HepG2 (cell line): ENCODE results near the gene CDK10. TPM values are rescaled to one million over a fixed set of nuclear protein-coding genes. Genes with fewer than 3 reads are reported as not detected.
A peak's percentile ranks its signal among the peaks of the same experiment; 100 is the strongest.

Experiments used
- AGO1 ChIP-seq: fragments of 200-400 bp; formaldehyde crosslinking; IDR thresholded peaks from 2 replicates; pipeline ENCODE4 v1.6.1; 2017; ENCODE audit warnings: mild to moderate bottlenecking, low read depth, low read length, moderate library complexity; ENCODE audit not compliant: poor library complexity, severe bottlenecking
- ATM ChIP-seq: fragments of 450-650 bp; IDR thresholded peaks from 2 replicates; pipeline ENCODE4 v1.7.1; 2017; ENCODE audit warnings: mild to moderate bottlenecking, borderline replicate concordance
- DPF2 ChIP-seq: sonication (generic); formaldehyde crosslinking; IDR thresholded peaks from 2 replicates; pipeline ENCODE4 v1.4.0; 2020; ENCODE audit warnings: mild to moderate bottlenecking, low read depth, missing genetic modification reagents, borderline replicate concordance
- GATA4 ChIP-seq: sonication (generic); IDR thresholded peaks from 2 replicates; pipeline ENCODE4 v1.6.1; 2016; ENCODE audit warnings: antibody characterized with exemption, low read depth, borderline replicate concordance
- RAD51 ChIP-seq: fragments of 450-650 bp; IDR thresholded peaks from 2 replicates; pipeline ENCODE4 v1.6.1; 2016; ENCODE audit warnings: borderline replicate concordance
- ZBTB7A ChIP-seq: sonication (generic); formaldehyde crosslinking; IDR thresholded peaks from 2 replicates; pipeline ENCODE4 v1.8.0; 2022; ENCODE audit warnings: mild to moderate bottlenecking, missing genetic modification reagents
- ZNF253 ChIP-seq: sonication (generic); formaldehyde crosslinking; IDR thresholded peaks from 2 replicates; pipeline ENCODE4 v1.8.0; 2022; ENCODE audit warnings: mild to moderate bottlenecking, missing genetic modification reagents, borderline replicate concordance
- ZNF263 ChIP-seq: sonication (generic); formaldehyde crosslinking; IDR thresholded peaks from 2 replicates; pipeline ENCODE4 v1.4.0; 2020; ENCODE audit warnings: missing genetic modification reagents
- ZNF382 ChIP-seq: sonication (generic); formaldehyde crosslinking; IDR thresholded peaks from 2 replicates; pipeline ENCODE4 v1.5.0; 2020; ENCODE audit warnings: missing genetic modification reagents, mild to moderate bottlenecking, borderline replicate concordance
- ZNF530 ChIP-seq: sonication (generic); formaldehyde crosslinking; IDR thresholded peaks from 2 replicates; pipeline ENCODE4 v1.5.0; 2020; ENCODE audit warnings: low read depth, mild to moderate bottlenecking, missing genetic modification reagents
- ZNF552 ChIP-seq: sonication (generic); formaldehyde crosslinking; IDR thresholded peaks from 2 replicates; pipeline ENCODE4 v1.9.0; 2022; ENCODE audit warnings: missing genetic modification reagents, mild to moderate bottlenecking, borderline replicate concordance
- ZNF747 ChIP-seq: sonication (generic); formaldehyde crosslinking; IDR thresholded peaks from 2 replicates; pipeline ENCODE4 v1.8.1; 2023; ENCODE audit warnings: missing genetic modification reagents, mild to moderate bottlenecking, borderline replicate concordance
- polyA plus RNA-seq, 8 experiments: library from polyadenylated mRNA; depleted of rRNA in 3 of 8; stranded (reverse) in 7 of 8; unstranded in 1 of 8; fragments of >200 nt; fragmentation: Illumina TruSeq in 4 of 8; extraction: Trizol in 4 of 8; gene quantifications; 2 replicates each; pipeline versions ENCODE4 v1.2.1 to v1.2.3, GENCODE V29; 2011 to 2016; ENCODE audit warnings: low read depth in 4 of 8, missing spikeins in 1 of 8, mixed read lengths in 1 of 8; ENCODE audit not compliant: insufficient read depth in 1 of 8
- total RNA-seq, 5 experiments: library from RNA; depleted of rRNA; stranded (reverse); fragments of >200 nt; fragmentation: Illumina TruSeq; extraction: Trizol; gene quantifications; 2 replicates each; pipeline ENCODE4 v1.2.3, GENCODE V29; 2016; ENCODE audit warnings: low read depth in 1 of 5
- TF ChIP-seq, protein P1 (sequence below): sonication (generic); formaldehyde crosslinking; IDR thresholded peaks from 2 replicates; pipeline ENCODE4 v1.9.0; 2022; ENCODE audit warnings: low read depth, missing genetic modification reagents
- TF ChIP-seq, protein P2 (sequence below): sonication (generic); formaldehyde crosslinking; IDR thresholded peaks from 2 replicates; pipeline ENCODE4 v1.4.0; 2020; ENCODE audit warnings: missing genetic modification reagents, borderline replicate concordance
- TF ChIP-seq, protein P3 (sequence below): sonication (generic); formaldehyde crosslinking; IDR thresholded peaks from 2 replicates; pipeline ENCODE4 v1.5.0; 2020; ENCODE audit warnings: mild to moderate bottlenecking, missing genetic modification reagents, borderline replicate concordance
- TF ChIP-seq, protein P4 (sequence below): sonication (generic); formaldehyde crosslinking; IDR thresholded peaks from 2 replicates; pipeline ENCODE4 v1.5.1; 2020; ENCODE audit warnings: mild to moderate bottlenecking, moderate library complexity, missing genetic modification reagents
- TF ChIP-seq, protein P5 (sequence below): sonication (generic); formaldehyde crosslinking; IDR thresholded peaks from 2 replicates; pipeline ENCODE4 v1.4.0; 2020; ENCODE audit warnings: missing genetic modification reagents

The CDK10 gene
- total and polyA plus RNA-seq, 2 of the 13 experiments (the other 11 are each of a cell fraction or from before 2014, with no cell fraction given), result 2.5 to 3.9 TPM

DNA sequence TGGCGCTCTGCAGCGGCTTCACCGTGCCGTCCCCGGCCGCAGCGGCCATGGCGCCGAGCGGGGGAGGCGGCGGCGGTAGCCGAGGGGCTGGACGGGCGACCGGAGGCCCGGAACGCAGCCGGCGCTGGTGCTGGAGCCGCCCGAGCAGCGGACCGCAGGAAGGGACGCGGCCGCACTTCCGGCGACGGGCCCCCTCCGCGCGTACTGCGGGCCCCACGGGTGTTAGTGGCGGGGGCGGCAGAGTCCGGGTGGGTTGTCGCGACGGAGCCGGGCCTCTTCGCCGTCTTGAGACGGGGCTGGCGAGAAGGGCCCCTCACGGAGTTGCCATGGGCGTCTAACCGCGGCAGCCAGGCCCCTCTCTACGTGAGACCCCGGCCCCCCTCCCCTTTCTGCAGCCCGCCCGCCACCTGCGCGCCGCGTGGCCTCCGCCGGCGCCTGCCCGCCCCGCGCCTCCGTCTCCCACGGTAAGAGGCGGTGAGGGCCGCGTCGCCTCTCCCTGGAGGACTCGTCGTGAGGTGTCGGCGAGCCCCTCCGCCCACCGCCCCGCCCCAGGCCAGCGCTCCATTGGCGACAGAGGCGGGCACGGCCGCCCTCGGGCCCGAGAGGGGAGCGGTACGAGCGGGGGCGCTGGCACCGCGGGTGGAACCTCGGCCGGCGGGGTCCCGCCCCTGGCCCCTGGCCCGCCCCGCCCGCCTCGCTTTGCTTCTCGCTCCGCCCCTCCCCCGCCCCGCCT lies 34.5 kb downstream of the CDK10 start, which contains the start of the genes VPS9D1 and ZNF276 (continued):
- no peak; the same call in 1 of the 2 replicates for TF ChIP-seq DPF2
- TF ChIP-seq, protein P1, sequence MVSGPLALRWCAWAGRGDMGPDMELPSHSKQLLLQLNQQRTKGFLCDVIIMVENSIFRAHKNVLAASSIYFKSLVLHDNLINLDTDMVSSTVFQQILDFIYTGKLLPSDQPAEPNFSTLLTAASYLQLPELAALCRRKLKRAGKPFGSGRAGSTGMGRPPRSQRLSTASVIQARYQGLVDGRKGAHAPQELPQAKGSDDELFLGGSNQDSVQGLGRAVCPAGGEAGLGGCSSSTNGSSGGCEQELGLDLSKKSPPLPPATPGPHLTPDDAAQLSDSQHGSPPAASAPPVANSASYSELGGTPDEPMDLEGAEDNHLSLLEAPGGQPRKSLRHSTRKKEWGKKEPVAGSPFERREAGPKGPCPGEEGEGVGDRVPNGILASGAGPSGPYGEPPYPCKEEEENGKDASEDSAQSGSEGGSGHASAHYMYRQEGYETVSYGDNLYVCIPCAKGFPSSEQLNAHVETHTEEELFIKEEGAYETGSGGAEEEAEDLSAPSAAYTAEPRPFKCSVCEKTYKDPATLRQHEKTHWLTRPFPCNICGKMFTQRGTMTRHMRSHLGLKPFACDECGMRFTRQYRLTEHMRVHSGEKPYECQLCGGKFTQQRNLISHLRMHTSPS (CRISPR knock-in tag), result peak; percentile 55; the same call in 1 of the 2 replicates
- TF ChIP-seq ZNF530 (CRISPR knock-in tag), result no peak
- TF ChIP-seq ZNF263 (CRISPR knock-in tag), result peak; percentile 36; the same call in 1 of the 2 replicates
- TF ChIP-seq RAD51, result no peak
- TF ChIP-seq ZNF552 (CRISPR knock-in tag), result peak; percentile 72; the same call in 1 of the 2 replicates
- TF ChIP-seq GATA4, result no peak
- no peak for TF ChIP-seq ZNF382 (CRISPR knock-in tag)
- TF ChIP-seq ZNF253 (CRISPR knock-in tag), result no peak; the same call in 1 of the 2 replicates
- TF ChIP-seq, protein P2, sequence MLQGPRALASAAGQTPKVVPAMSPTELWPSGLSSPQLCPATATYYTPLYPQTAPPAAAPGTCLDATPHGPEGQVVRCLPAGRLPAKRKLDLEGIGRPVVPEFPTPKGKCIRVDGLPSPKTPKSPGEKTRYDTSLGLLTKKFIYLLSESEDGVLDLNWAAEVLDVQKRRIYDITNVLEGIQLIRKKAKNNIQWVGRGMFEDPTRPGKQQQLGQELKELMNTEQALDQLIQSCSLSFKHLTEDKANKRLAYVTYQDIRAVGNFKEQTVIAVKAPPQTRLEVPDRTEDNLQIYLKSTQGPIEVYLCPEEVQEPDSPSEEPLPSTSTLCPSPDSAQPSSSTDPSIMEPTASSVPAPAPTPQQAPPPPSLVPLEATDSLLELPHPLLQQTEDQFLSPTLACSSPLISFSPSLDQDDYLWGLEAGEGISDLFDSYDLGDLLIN (CRISPR knock-in tag), result peak; percentile 87; the same call in 1 of the 2 replicates
- peak; percentile 76; the same call in 1 of the 2 replicates for TF ChIP-seq ZBTB7A (CRISPR knock-in tag)
- TF ChIP-seq, protein P3, sequence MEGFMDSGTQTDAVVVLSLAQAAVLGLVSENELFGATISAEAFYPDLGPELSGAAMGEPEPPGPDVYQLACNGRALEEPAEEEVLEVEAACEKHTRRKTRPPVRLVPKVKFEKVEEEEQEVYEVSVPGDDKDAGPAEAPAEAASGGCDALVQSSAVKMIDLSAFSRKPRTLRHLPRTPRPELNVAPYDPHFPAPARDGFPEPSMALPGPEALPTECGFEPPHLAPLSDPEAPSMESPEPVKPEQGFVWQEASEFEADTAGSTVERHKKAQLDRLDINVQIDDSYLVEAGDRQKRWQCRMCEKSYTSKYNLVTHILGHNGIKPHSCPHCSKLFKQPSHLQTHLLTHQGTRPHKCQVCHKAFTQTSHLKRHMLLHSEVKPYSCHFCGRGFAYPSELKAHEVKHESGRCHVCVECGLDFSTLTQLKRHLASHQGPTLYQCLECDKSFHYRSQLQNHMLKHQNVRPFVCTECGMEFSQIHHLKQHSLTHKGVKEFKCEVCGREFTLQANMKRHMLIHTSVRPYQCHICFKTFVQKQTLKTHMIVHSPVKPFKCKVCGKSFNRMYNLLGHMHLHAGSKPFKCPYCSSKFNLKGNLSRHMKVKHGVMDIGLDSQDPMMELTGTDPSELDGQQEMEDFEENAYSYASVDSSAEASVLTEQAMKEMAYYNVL (CRISPR knock-in tag), result 0 out of 2 replicates have a peak, but pooled peaks have one; percentile 10
- no peak for TF ChIP-seq AGO1
- TF ChIP-seq, protein P4, sequence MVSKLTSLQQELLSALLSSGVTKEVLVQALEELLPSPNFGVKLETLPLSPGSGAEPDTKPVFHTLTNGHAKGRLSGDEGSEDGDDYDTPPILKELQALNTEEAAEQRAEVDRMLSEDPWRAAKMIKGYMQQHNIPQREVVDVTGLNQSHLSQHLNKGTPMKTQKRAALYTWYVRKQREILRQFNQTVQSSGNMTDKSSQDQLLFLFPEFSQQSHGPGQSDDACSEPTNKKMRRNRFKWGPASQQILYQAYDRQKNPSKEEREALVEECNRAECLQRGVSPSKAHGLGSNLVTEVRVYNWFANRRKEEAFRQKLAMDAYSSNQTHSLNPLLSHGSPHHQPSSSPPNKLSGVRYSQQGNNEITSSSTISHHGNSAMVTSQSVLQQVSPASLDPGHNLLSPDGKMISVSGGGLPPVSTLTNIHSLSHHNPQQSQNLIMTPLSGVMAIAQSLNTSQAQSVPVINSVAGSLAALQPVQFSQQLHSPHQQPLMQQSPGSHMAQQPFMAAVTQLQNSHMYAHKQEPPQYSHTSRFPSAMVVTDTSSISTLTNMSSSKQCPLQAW (CRISPR knock-in tag), result no peak
- TF ChIP-seq ZNF747, result peak; percentile 77
- TF ChIP-seq, protein P5, sequence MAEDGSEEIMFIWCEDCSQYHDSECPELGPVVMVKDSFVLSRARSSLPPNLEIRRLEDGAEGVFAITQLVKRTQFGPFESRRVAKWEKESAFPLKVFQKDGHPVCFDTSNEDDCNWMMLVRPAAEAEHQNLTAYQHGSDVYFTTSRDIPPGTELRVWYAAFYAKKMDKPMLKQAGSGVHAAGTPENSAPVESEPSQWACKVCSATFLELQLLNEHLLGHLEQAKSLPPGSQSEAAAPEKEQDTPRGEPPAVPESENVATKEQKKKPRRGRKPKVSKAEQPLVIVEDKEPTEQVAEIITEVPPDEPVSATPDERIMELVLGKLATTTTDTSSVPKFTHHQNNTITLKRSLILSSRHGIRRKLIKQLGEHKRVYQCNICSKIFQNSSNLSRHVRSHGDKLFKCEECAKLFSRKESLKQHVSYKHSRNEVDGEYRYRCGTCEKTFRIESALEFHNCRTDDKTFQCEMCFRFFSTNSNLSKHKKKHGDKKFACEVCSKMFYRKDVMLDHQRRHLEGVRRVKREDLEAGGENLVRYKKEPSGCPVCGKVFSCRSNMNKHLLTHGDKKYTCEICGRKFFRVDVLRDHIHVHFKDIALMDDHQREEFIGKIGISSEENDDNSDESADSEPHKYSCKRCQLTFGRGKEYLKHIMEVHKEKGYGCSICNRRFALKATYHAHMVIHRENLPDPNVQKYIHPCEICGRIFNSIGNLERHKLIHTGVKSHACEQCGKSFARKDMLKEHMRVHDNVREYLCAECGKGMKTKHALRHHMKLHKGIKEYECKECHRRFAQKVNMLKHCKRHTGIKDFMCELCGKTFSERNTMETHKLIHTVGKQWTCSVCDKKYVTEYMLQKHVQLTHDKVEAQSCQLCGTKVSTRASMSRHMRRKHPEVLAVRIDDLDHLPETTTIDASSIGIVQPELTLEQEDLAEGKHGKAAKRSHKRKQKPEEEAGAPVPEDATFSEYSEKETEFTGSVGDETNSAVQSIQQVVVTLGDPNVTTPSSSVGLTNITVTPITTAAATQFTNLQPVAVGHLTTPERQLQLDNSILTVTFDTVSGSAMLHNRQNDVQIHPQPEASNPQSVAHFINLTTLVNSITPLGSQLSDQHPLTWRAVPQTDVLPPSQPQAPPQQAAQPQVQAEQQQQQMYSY (CRISPR knock-in tag), result no peak
- TF ChIP-seq ATM, result no peak
